M059J (cell line): Measurements from ENCODE around the gene MEST. TPM values are rescaled to one million over a fixed set of nuclear protein-coding genes. Genes with fewer than 3 reads are reported as not detected.
"Not testable (repeated sequence)": the region's sequence is repeated elsewhere in the genome, so short reads cannot be mapped to it uniquely, and the experiment has no call there.

Experiments used
- DNase-seq: peaks from one replicate; pipeline ENCODE4 v3.0.0-alpha.2; 2012; ENCODE audit warnings: low read depth
- total RNA-seq: library from RNA; depleted of rRNA; stranded (reverse); fragments of >200 nt; shearing (Covaris generic); gene quantifications from 2 replicates; pipeline ENCODE4 v1.2.3, GENCODE V29; 2014; rRNA removed

The MEST gene
- total RNA-seq, 1 experiment from 2014 or later: 196 TPM

DNA sequence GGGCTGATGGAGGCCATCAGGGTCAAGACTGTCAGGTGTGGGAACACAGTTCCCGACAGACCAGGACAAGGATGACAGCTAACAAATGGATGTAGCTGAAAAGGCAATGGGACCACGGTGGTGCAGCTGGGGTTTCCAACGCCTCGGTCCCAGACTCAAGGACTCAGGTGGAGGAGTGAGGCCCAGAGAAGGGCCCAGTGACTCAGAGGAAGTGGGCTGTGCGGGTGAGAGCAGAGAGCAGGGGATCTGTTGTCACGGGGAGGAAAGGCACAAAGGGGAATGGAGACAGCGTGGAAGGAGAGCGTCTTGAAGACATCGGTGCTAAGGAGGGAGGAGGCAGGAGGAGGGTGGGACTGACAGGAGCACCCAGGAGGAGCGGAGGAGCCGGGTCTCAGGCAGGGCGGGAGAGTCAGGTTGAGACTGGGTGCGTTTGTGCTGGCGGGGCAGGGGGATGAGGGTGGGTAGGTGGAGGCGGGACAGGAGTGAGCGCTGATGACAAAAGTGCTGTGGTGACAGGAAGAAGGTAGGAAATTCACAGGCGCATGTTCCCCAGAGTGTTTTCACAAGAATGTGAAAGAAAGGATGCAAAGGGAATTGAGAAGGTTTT, 31.7 kb downstream of the MEST start:
- not testable (repeated sequence) for DNase-seq

DNA sequence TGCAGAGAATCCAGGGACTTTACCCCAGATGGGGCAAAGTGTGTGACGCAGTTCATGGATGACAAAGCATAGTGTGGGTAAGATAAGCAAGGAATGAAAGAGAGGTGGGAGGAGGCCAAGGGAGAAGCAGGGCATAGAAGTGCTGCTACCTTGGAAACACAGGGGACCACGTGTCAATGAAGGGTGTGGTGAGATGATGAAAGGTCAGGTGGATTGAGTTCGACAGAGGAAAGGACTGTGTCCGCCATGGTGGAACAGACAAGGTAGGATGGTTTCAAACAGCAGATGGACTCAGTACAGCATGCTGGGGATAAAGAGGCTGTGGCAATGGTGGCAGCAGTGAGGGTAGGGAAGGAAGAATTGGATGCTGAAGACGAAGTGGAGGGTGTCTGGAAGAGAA, 32.7 kb downstream of the MEST start:
- no peak for DNase-seq

DNA sequence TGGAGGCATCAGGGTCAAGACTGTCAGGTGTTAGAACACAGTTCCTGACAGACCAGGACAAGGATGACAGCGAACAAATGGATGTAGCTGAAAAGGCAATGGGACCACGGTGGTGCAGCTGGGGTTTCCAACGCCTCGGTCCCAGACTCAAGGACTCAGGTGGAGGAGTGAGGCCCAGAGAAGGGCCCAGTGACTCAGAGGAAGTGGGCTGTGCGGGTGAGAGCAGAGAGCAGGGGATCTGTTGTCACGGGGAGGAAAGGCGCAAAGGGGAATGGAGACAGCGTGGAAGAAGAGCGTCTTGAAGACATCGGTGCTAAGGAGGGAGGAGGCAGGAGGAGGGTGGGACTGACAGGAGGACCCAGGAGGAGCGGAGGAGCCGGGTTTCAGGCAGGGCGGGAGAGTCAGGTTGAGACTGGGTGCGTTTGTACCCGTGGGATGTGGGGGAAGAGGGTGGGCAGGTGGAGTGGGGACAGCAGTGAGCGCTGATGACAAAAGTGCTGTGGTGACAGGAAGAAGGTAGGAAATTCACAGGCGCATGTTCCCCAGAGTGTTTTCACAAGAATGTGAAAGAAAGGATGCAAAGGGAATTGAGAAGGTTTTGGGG, 36.0 kb downstream of the MEST start:
- DNase-seq: not testable (repeated sequence)

DNA sequence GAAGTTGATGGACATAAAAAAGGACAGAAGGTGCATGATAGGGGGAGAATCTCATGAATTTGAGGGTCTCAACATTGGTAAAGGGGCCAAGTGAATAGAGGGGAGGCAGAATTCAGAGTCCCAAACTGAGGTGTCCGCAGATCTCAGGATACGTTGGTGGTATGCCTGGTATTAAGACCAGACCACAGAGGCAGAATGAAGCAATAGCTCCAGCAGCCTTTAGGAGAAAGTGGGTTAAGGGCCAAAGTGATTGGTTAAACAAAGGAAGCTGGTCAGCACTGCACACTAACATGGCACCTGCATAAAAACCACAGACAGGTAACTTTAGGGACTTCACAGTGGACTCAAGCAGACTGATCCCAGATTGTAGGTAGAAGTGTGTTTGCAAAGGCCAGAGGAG, 37.5 kb downstream of the MEST start:
- no peak for DNase-seq

DNA sequence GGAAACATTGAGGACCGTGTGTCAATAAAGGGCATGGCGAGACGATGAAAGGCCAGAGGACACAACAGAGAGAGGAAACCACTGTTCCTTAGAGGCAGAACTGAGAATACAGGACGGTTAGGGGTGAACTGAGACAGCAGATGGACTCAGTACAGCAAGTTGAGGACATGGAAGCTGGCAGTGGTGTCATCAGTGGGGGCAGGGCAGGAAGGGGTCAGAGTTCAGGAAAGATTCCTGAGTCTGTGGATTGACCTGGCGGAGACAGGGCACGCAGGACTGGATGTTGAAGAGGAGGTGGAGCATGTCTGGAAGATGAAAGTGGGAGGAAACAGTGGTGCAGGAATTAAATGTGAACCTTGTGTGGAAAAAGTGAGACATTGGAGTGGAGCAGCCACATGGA, 46.0 kb downstream of the MEST start:
- not testable (repeated sequence) for DNase-seq

DNA sequence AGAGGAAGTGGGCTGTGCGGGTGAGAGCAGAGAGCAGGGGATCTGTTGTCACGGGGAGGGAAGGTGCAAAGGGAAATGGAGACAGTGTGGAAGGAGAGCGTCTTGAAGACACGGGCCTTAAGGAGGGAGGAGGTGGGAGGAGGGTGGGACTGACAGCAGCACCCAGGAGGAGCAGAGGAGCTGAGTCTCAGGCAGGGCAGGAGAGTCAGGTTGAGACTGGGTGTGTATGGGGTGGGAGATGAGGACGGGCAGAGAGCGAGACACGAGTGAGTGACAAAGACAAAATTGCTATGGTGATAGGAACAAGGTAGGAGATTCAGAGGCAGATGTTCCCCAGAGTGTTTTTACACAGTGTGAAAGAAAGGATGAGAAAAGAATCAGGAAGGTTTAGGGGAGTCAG, 49.4 kb downstream of the MEST start:
- DNase-seq: not testable (repeated sequence)

DNA sequence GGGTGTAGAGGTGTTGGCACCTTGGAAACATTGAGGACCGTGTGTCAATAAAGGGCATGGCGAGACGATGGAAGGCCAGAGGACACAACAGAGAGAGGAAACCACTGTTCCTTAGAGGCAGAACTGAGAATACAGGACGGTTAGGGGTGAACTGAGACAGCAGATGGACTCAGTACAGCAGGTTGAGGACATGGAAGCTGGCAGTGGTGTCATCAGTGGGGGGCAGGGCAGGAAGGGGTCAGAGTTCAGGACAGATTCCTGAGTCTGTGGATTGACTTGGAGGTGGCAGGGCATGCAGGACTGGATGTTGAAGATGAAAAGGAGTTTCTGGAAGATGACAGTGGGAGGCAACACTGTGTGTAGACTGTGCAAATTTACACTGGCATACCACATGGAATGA, 50.4 kb downstream of the MEST start:
- DNase-seq: not testable (repeated sequence)

DNA sequence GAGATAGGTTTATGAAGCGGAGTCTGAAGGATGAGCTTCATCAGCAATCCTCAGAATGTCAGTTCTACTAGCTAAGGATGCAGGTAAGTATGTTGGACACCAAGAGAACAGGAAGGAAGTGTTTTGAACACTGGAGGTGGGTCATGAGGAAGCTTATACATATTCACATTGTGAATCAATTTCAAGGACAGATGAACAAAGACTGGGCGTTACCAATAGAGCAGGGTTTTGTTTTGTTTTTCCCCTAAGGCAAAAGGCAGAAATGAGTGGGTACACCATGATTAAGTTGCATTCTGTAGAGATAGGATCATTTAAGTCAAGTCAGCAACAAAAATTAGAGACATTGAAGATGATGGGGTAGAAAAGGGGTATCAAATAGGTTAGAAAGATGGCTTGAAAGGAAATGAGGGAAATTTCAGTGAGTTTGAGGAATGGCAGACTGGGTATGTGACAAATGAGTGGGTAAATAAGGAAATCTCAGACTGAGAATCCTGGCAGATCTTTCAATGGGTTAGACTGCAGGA, 51.7 kb downstream of the MEST start:
- DNase-seq: no peak

DNA sequence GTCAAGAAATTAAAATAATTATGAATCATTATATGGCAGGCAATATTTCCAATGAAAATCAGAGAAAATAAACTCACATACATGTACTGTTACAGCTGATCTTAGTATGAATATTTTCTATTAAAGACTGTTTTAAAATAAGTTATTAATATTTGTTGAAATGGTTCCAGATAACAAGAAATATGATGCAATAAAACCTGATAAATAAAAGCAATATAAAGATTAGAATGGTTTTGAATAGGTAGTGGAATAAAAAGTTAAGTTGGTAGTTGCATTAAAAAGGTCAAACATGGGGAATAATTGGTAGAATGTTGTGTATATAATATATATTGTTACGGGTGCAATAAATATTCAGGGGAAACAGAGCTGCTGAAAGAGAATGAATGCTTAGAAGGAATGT, 52.5 kb downstream of the MEST start:
- no peak for DNase-seq

DNA sequence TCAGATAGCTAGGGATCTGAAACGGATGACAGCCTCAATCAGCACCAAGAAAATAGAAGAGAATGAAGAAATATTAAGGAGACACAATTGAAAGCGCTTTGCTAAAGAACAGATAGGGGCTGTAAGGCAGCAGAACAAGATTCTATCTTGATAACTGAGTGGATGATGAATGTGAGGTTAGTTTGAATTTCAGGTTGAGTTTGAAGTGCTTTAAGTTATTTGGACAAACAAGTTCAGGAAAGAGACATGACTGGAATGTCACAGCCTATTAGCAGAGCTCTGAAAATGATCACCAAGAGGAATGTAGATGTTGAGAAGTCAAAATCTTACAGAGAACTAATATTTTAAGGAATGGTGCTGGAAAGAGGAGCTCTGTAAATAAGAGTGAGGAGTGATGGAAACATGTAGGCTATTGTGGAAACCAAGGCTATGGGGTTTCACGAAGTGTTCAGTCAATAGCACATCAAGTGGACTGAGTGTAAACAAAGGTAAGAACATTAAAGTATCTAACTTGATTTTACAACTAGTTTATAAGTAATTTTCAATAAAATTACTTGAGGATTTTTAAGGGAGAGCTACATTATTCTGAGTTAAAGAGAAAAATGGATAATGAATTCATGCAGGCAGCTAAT, 61.6 kb downstream of the MEST start:
- no peak for DNase-seq

DNA sequence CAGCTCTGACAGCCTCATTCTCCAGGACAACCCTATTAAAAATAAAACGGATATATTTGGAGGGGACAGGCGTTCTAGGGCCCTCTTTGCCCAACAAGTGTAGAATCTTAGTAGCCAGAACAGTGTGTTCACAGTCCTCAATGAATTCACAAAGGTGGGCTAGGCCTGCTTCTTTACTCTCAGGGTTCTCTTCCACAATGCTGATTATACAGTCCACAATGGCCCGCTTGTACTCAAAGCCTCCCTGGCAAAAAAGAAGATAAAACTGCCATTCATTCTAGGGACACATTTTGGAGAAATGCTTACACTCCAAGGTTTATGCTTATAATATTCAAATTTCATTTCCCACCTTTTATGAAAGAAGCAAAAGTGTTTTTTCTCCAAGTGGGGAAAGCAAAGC, 62.6 kb downstream of the MEST start:
- no peak for DNase-seq

Other genes with a start within 250 kb of the MEST start
- gene CPA2, start 225.2 kb upstream of the MEST start, total RNA-seq: 0.17 and 3.0 TPM in 2 replicates
- 564 and 723 TPM in 2 replicates for gene CPA4, start 198.9 kb upstream of the MEST start, total RNA-seq
- not detected in 2 replicates for gene CPA5, start 147.3 kb upstream of the MEST start, total RNA-seq
- not detected in 2 replicates for gene CPA1, start 111.6 kb upstream of the MEST start, total RNA-seq
- 32.0 and 32.9 TPM in 2 replicates for gene CEP41, start 51.1 kb upstream of the MEST start, total RNA-seq
- 38.7 and 50.1 TPM in 2 replicates for gene COPG2, start 176.7 kb downstream of the MEST start, total RNA-seq
- gene TSGA13, start 194.5 kb downstream of the MEST start, total RNA-seq: not detected in 2 replicates
- not detected in 2 replicates for gene KLF14, start 242.1 kb downstream of the MEST start, total RNA-seq